ENCODE results near the gene MAB21L3.

GRCh38 chr1:116062201-116062600, 49.0 kb upstream of the MAB21L3 start:
- TF ChIP-seq CTCF (conservative IDR thresholded peaks at IDR 0.05; ENCODE audit: low read depth, low read length) (no peak), EZH2 (IDR thresholded peaks at IDR 0.05; ENCODE audit: low read length, unreplicated experiment) (no peak)

Data from PC-3 (cell line).